ENCODE results near the gene NEUROG2. TPM values are rescaled to one million over a fixed set of nuclear protein-coding genes. Genes with fewer than 3 reads are reported as not detected.

Gene NEUROG2
- total RNA-seq, 4 donors from 2014 or later, result not detected

- H3K9me3 ChIP-seq, result no peaks in the 10 kb centered on the region
- H3K36me3 ChIP-seq, result no peaks in the 10 kb centered on the region
- H3K4me1 ChIP-seq, result no peaks in the 10 kb centered on the region
- DNase-seq, result no peak
- no peak for ATAC-seq
- intact Hi-C loops (cut with DNase I; ENCODE audit: low total_unique reads) (no loop called here), in situ Hi-C loops (cut with MboI; ENCODE audit: low sequenced_read_pairs in 4 of 4) (no loop called here)
- no peak for TF ChIP-seq POLR2A (IDR thresholded peaks at IDR 0.05)
- TF ChIP-seq, protein P1, sequence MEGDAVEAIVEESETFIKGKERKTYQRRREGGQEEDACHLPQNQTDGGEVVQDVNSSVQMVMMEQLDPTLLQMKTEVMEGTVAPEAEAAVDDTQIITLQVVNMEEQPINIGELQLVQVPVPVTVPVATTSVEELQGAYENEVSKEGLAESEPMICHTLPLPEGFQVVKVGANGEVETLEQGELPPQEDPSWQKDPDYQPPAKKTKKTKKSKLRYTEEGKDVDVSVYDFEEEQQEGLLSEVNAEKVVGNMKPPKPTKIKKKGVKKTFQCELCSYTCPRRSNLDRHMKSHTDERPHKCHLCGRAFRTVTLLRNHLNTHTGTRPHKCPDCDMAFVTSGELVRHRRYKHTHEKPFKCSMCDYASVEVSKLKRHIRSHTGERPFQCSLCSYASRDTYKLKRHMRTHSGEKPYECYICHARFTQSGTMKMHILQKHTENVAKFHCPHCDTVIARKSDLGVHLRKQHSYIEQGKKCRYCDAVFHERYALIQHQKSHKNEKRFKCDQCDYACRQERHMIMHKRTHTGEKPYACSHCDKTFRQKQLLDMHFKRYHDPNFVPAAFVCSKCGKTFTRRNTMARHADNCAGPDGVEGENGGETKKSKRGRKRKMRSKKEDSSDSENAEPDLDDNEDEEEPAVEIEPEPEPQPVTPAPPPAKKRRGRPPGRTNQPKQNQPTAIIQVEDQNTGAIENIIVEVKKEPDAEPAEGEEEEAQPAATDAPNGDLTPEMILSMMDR (IDR thresholded peaks at IDR 0.05 in 4 of 5, conservative IDR thresholded peaks at IDR 0.05 in 1 of 5), result no peak
- no peak overlapping the region for H3K27ac ChIP-seq
- H3K4me3 ChIP-seq, result no peak overlapping the region
- no peaks in the 10 kb centered on the region for H3K27me3 ChIP-seq
Observed at GRCh38 chr4:112473985-112474384, 42.0 kb downstream of the NEUROG2 start.

- Histone ChIP-seq H3K9me3 (no peaks in the 10 kb centered on the region), H3K4me3 (no peak overlapping the region), H3K36me3 (no peaks in the 10 kb centered on the region), H3K27me3 (no peaks in the 10 kb centered on the region), H3K4me1 (no peaks in the 10 kb centered on the region), H3K27ac (no peak overlapping the region)
- ATAC-seq (no peak), DNase-seq (no peak)
- TF ChIP-seq POLR2A (IDR thresholded peaks at IDR 0.05), result no peak
- TF ChIP-seq, protein P1 (IDR thresholded peaks at IDR 0.05 in 4 of 5, conservative IDR thresholded peaks at IDR 0.05 in 1 of 5), result no peak
- in situ Hi-C loops (cut with MboI; ENCODE audit: low sequenced_read_pairs in 4 of 4) (no loop called here), intact Hi-C loops (cut with DNase I; ENCODE audit: low total_unique reads) (no loop called here)
Observed at GRCh38 chr4:112472318-112472717, 43.7 kb downstream of the NEUROG2 start.

Other genes starting within 250 kb of the NEUROG2 start
- gene TIFA, start 230.3 kb downstream of the NEUROG2 start, total RNA-seq, result 1 to 10 TPM; 1.5 to 5.1 (median 2.9) TPM
- gene ALPK1, start 218.8 kb downstream of the NEUROG2 start, total RNA-seq, result 10 to 100 TPM in 1 of 4 donors, 1 to 10 TPM in 3; 1.8 to 12.6 (median 3.3) TPM
- 1 to 10 TPM in 3 of 4 donors, under 1 TPM in 1; 0.55 to 2.9 (median 1.8) TPM for gene ZGRF1, start 120.7 kb upstream of the NEUROG2 start, total RNA-seq
- gene LARP7, start 121.0 kb upstream of the NEUROG2 start, total RNA-seq, result 10 to 100 TPM; 28.5 to 40.3 (median 31.3) TPM

All from gastrocnemius medialis (tissue), 4 donors.